ENCODE results near the gene FAAP24. TPM values are rescaled to one million over a fixed set of nuclear protein-coding genes. Genes with fewer than 3 reads are reported as not detected.
"Not testable (repeated sequence)": the region's sequence is repeated elsewhere in the genome, so short reads cannot be mapped to it uniquely, and the experiment has no call there.

The FAAP24 gene
- total RNA-seq, 4 donors from 2014 or later, result 0.91 to 3.9 (median 2.1) TPM

- DNase-seq, result no peak
- intact Hi-C loops (cut with DNase I), result no loop called here
- no peak overlapping the region for H3K4me3 ChIP-seq
- no peaks in the 10 kb centered on the region for H3K27me3 ChIP-seq
- no peaks in the 10 kb centered on the region for H3K9me3 ChIP-seq
- no peaks in the 10 kb centered on the region for H3K4me1 ChIP-seq
- WGBS, 2 donors, result 75 to 81% methylated on average over 2 to 6 of the region's 9 CpGs
- peaks cover 0 to 100% (median 5%) of the 10 kb centered on the region in 3 donors for H3K36me3 ChIP-seq
- no peak for TF ChIP-seq POLR2A (IDR thresholded peaks at IDR 0.05)
- TF ChIP-seq CTCF (IDR thresholded peaks at IDR 0.05), result no peak
- H3K27ac ChIP-seq, result no peak overlapping the region
Measured at GRCh38 chr19:32935629-32936028, 36.4 kb upstream of the FAAP24 start.

DNA sequence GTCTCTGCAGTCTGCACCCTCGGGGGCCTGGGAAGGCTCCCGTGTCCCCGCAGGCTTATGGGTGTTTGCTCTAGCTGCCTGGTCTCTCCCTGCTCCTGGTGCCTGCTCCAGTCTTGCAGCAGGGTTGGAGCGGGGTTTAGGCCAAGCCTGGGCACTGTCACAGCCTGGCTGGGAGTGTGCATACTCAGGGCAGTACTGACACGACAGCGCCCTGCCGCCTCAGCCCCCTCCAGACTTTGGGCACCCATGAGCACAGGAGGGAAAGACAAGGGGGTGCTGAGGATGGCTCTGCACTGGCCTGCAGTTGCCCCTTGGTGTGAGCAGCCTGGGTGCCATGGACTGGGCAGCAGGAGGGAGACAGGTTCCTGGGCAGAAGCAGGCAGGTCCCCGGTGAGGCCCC is 36.0 kb upstream of the FAAP24 start:
- H3K27me3 ChIP-seq, result no peaks in the 10 kb centered on the region
- H3K4me1 ChIP-seq, result no peaks in the 10 kb centered on the region
- no CpG with 5 or more reads among the region's 8 CpGs for whole genome bisulfite sequencing, 2 donors
- TF ChIP-seq CTCF (IDR thresholded peaks at IDR 0.05), result no peak
- no peak for TF ChIP-seq POLR2A (IDR thresholded peaks at IDR 0.05)
- H3K27ac ChIP-seq, result no peak overlapping the region
- H3K9me3 ChIP-seq, result no peaks in the 10 kb centered on the region
- no peak overlapping the region for H3K4me3 ChIP-seq
- DNase-seq, result no peak
- peaks cover 0 to 100% (median 1%) of the 10 kb centered on the region in 3 donors for H3K36me3 ChIP-seq
- intact Hi-C loops (cut with DNase I), result no loop called here

DNA sequence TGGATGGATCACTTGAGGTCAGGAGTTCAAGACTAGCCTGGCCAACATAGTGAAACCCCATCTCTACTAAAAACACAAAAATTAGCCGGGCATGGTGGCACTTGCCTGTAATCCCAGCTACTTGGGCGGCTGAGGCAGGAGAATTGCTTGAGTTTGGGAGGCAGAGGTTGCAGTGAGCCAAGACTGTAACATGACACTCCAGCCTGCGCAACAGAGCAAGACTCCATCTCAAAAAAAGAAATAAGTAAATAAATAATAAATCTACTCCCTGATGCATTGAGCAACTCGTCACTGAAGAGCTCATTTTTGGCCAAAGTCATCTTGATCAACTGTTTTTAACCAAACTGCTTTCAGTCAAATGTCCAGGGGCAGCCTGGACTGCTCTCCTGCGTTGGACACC is 30.8 kb upstream of the FAAP24 start:
- 84 to 91% methylated on average over 5 of the region's 5 CpGs for WGBS, 2 donors
- H3K4me3 ChIP-seq; DNase-seq; H3K9me3 ChIP-seq; H3K27me3 ChIP-seq; intact Hi-C loops (cut with DNase I); H3K27ac ChIP-seq; H3K4me1 ChIP-seq: not testable (repeated sequence)
- peaks cover 0 to 98% (median 6%) of the 10 kb centered on the region in 3 donors for H3K36me3 ChIP-seq

GRCh38 chr19:32945260-32945659 is 26.8 kb upstream of the FAAP24 start:
- intact Hi-C loops (cut with DNase I), result no loop called here
- Histone ChIP-seq H3K4me3 (no peak overlapping the region), H3K4me1 (no peaks in the 10 kb centered on the region), H3K36me3 (peaks cover 0 to 97% (median 6%) of the 10 kb centered on the region in 3 donors), H3K27me3 (no peaks in the 10 kb centered on the region), H3K27ac (no peak overlapping the region), H3K9me3 (no peaks in the 10 kb centered on the region)
- DNase-seq, result no peak
- 87 to 90% methylated on average over 3 of the region's 3 CpGs for WGBS, 2 donors
- no peak for TF ChIP-seq POLR2A (IDR thresholded peaks at IDR 0.05)
- no peak for TF ChIP-seq CTCF (IDR thresholded peaks at IDR 0.05)

GRCh38 chr19:32966750-32967149 is 5.3 kb upstream of the FAAP24 start:
- no peak for DNase-seq
- TF ChIP-seq POLR2A (IDR thresholded peaks at IDR 0.05), result no peak
- Histone ChIP-seq H3K27me3 (no peaks in the 10 kb centered on the region), H3K4me3 (no peak overlapping the region), H3K27ac (no peak overlapping the region), H3K9me3 (no peaks in the 10 kb centered on the region), H3K36me3 (peaks cover 3 to 60% (median 5%) of the 10 kb centered on the region in 3 donors), H3K4me1 (peaks cover 6 to 23% (median 11%) of the 10 kb centered on the region in 3 donors)
- WGBS, 2 donors, result 91 to 98% methylated on average over 9 of the region's 9 CpGs
- intact Hi-C loops (cut with DNase I), result no loop called here

- DNase-seq, result no peak
- no peak overlapping the region for H3K27ac ChIP-seq
- peaks cover 0 to 35% (median 5%) of the 10 kb centered on the region in 3 donors for H3K36me3 ChIP-seq
- no peaks in the 10 kb centered on the region for H3K27me3 ChIP-seq
- H3K9me3 ChIP-seq, result no peaks in the 10 kb centered on the region
- no peak for TF ChIP-seq POLR2A (IDR thresholded peaks at IDR 0.05)
- no peak for TF ChIP-seq CTCF (IDR thresholded peaks at IDR 0.05)
- H3K4me1 ChIP-seq, result peaks cover 6 to 30% (median 11%) of the 10 kb centered on the region in 3 donors
- no peak overlapping the region for H3K4me3 ChIP-seq
- intact Hi-C loops (cut with DNase I), result no loop called here
- 89 to 92% methylated on average over 2 to 5 of the region's 10 CpGs for WGBS, 2 donors
Measured at GRCh38 chr19:32969549-32969948, 2.5 kb upstream of the FAAP24 start.

Data from esophagus squamous epithelium (tissue), 5 donors.